SK-N-MC (cell line): ENCODE results near the gene RNF13.

Source experiments
- EZH2 ChIP-seq: fragments of 200-600 bp; sonication (generic); IDR thresholded peaks from one replicate; pipeline ENCODE4 v1.6.1; 2017; ENCODE audit warnings: antibody characterized with exemption
- FOXP2 ChIP-seq: optimal IDR thresholded peaks from 2 replicates; pipeline ENCODE3; 2011; ENCODE audit warnings: mild to moderate bottlenecking, moderate library complexity; ENCODE audit not compliant: insufficient read depth; ENCODE audit errors: extremely low read length, control extremely low read depth
- POLR2AphosphoS5 ChIP-seq: IDR thresholded peaks from 2 replicates; pipeline ENCODE4 v1.6.1; 2012; ENCODE audit warnings: mild to moderate bottlenecking, low read depth, low read length, borderline replicate concordance

DNA sequence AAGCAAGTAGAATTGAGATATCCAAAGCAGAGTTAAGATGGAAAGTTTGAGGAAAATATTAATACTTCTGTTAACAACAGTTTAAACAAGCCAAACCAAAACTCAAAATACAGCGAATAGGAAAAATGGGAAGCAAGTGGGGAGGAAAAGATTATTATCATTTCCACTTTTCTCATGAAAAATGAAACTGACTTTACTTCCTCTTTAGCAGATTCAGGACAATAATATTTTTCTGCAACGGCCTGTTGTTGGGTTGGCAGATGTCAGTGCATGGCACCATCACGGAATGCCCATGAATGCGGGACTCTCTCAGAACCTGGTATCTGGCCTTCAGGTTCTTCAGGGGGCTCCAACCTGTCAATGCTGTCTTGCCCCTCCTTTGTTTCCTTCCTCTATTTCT, 31.8 kb upstream of the RNF13 start:
- TF ChIP-seq POLR2AphosphoS5 (no peak), EZH2 (no peak), FOXP2 (no peak)
